ENCODE results near the gene RABGAP1. TPM values are rescaled to one million over a fixed set of nuclear protein-coding genes. Genes with fewer than 3 reads are reported as not detected.
"Not testable (repeated sequence)": the region's sequence is repeated elsewhere in the genome, so short reads cannot be mapped to it uniquely, and the experiment has no call there.

Gene RABGAP1
- total RNA-seq (2014; rRNA removed; shearing (Covaris generic)) = 24.2 and 33.3 TPM in 2 replicates

- peak; percentile 99 for DNase-seq (ENCODE audit: low spot score)
Measured at GRCh38 chr9:122940749-122941581, at the start of gene RABGAP1. Gene RABGAP1 (plus strand): TSS chr9:122941020. CDS start chr9:122957060, 16,040 bp downstream.

- DNase-seq (ENCODE audit: low spot score) = no peak
Measured at GRCh38 chr9:122897969-122898368, 42.9 kb upstream of the RABGAP1 start.

GRCh38 chr9:122900791-122901190 is 40.0 kb upstream of the RABGAP1 start:
- no peak for DNase-seq (ENCODE audit: low spot score)

- DNase-seq (ENCODE audit: low spot score) = peak; percentile 51
Measured at GRCh38 chr9:122904466-122904822, 36.4 kb upstream of the RABGAP1 start.

DNA sequence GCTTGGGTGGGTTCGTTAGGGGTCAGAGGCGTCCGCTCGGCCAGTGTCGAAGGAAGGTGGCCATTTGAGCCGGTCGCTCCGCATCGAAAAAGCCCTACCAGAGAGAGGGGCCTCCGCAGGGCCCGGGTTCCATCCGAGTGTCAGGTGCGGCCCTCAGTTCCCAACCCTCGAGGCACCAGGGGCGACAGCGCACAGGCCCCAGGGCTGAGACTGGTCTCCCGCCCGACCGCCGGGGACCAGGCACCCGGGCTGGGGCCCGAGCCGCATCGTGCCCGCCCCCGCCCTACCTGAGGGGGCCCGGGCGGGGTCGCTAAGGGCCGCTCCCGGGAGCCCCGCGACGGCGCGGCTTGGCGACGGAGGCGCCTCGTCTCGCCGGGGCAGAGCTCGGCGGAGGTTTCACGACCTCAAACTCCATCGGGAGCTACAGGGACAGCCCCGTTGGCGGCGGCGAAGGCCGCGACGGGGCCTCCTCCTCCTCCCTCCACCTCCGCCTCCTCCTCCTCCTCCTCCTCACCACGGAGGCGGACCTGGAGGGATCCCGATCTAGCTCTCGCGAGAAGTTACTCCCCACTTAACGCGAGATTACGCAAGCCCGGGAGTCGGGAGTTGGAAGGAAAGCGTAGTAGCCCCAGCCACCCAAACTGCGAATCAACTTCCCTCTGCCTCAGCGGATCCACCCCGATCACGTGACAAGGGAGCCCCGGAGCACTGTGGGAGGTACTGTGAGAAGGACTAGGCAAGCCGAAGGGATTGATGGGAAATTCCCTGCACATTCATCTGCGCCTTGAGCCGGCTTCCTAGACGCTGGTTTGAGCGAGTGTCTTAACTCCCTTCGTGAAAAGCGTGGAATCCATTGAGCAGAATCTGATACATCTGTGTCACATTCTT is 35.8 kb upstream of the RABGAP1 start, which contains the start of gene RC3H2:
TSS of gene RC3H2 (minus strand) at position 537 of the 888 bp plus-strand sequence. CDS start 7,850 bp downstream, outside the sequence.
- peak; percentile 100 for DNase-seq (ENCODE audit: low spot score)

GRCh38 chr9:122906122-122906521 is 34.7 kb upstream of the RABGAP1 start:
- not testable (repeated sequence) for DNase-seq (ENCODE audit: low spot score)

DNA sequence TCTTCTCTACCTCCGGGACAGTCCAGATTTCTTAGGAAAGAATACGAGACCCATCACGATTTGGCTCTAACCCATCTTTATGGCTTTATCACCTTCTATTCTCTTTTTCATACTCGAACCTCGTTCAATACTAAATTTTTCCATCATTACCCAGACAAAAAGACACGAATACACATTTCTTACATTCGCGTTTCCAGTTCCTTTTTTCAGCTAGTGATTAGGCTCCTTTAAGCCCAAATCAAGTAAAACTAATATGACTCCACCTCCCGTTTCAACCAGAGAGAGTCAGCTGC is 28.2 kb upstream of the RABGAP1 start:
- DNase-seq (ENCODE audit: low spot score) = no peak

GRCh38 chr9:122912964-122913673 is 27.7 kb upstream of the RABGAP1 start, which contains the start of gene ZBTB6:
Gene ZBTB6 (minus strand): TSS chr9:122913323. CDS start chr9:122912072, 1,251 bp downstream.
- DNase-seq (ENCODE audit: low spot score) = peak; percentile 92

- no peak for DNase-seq (ENCODE audit: low spot score)
Measured at GRCh38 chr9:122918310-122918709, 22.5 kb upstream of the RABGAP1 start.

DNA sequence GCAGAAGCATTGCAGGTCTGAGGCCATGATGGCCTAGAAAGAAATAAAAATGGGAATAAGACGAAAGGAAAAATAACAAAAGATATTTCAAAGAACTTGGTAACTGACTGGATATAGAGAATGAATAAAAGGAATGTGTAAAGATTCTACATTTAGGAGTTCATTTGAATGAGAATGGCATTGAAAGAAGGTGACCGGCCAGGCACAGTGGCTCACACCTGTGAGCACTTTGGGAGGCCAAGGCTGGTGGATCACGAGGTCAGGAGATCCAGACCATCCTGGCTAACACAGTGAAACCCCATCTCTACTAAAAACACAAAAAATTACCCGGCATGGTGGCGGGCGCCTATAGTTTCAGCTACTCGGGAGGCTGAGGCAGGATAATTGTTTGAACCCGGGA is 18.1 kb upstream of the RABGAP1 start:
- no peak for DNase-seq (ENCODE audit: low spot score)

DNA sequence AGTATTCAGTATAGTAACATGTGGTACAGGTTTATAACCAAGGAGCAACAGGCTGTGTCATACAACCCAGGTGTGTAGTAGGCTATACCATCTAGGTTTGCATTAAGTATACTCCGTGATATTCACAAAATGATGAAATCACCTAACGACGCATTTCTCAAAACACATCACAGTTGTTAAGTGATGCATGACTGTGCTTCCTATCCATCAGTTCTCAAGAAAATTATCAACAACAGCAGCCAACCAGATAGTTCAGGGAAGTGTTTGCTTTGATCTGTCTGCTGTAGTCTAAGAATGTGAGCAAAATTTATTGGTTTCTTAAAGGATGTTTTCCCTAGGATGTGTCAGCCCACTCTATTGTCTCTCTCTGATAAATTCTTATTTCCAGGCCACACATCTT is 16.9 kb upstream of the RABGAP1 start:
- DNase-seq (ENCODE audit: low spot score) = no peak

- no peak for DNase-seq (ENCODE audit: low spot score)
Measured at GRCh38 chr9:122929796-122930354, 10.9 kb upstream of the RABGAP1 start.

- DNase-seq (ENCODE audit: low spot score) = no peak
Measured at GRCh38 chr9:122930541-122931225, 10.1 kb upstream of the RABGAP1 start.

GRCh38 chr9:122931226-122932121 is 9.3 kb upstream of the RABGAP1 start, which contains the start of gene ZBTB26:
Gene ZBTB26 (minus strand): TSS chr9:122931512. CDS start chr9:122919934, 11,578 bp downstream.
- peak; percentile 95 for DNase-seq (ENCODE audit: low spot score)

GRCh38 chr9:122936464-122936863 is 4.4 kb upstream of the RABGAP1 start:
- no peak for DNase-seq (ENCODE audit: low spot score)

DNA sequence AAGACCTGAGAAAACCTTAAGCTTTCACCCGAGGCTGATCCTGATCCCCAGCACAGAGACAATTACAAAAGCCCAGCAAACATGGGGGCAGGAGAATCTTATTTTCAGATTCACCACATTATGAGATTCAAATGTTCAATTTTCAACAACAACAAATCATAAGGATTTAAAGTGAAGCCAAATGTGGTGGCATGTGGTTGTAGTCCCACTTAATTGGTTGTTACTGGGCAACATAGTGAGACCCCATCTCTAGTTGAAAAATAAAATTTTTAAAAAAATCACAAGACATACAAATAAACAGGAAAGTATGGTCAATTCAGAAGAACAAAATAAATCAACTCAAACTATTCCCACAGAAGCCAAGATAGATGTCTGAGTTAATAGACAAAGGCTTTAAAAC is 3.9 kb upstream of the RABGAP1 start:
- DNase-seq (ENCODE audit: low spot score) = no peak

DNA sequence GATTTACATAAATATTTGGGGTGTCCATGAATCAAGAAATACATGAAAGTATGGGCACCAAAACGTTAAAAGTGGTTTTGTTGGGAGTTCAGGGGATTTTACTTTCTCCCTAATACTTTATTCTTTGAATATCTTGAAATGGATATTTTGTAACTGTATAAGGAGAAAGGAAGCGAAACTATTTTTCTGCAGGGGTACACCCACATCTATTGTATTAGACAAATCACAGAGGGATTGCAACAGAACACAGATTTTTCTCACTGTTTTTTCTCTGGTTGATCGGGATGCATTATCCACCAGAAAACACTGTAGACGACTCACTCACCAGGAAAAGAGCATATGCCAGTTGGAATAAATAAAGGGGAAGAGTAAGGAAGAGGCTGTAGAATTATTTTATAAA is 1.2 kb upstream of the RABGAP1 start:
- no peak for DNase-seq (ENCODE audit: low spot score)

- DNase-seq (ENCODE audit: low spot score) = no peak
Measured at GRCh38 chr9:122940454-122940748, 419 bp upstream of the RABGAP1 start.

GRCh38 chr9:122941582-122942234 is 888 bp downstream of the RABGAP1 start:
- DNase-seq (ENCODE audit: low spot score) = peak; percentile 57

Measured in A172 (cell line).